Body of pancreas (tissue), 4 donors: Measurements from ENCODE around the gene ARID5B. TPM values are rescaled to one million over a fixed set of nuclear protein-coding genes. Genes with fewer than 3 reads are reported as not detected.

ENCODE experiments used
- ATAC-seq: fragments of 150-250 bp; one replicate; pipeline ENCODE4 v1.9.1; 2016
- DNase-seq, 4 donors: peaks; one replicate each; pipeline ENCODE4 v3.0.0-alpha.2; 2019
- H3K27ac ChIP-seq, 4 donors: fragments of 200-600 bp; sonication (generic); 1 replicate in 3 of 4; 2 replicates in 1 of 4; pipeline versions ENCODE4 v1.5.1 to v1.6.1; 2016 to 2019; ENCODE audit warnings: mild to moderate bottlenecking in 1 of 4, mixed read lengths in 1 of 4, moderate library complexity in 1 of 4
- H3K27me3 ChIP-seq, 2 donors: fragments of 200-600 bp; sonication (generic); one replicate each; pipeline ENCODE4 v1.6.0; 2016; ENCODE audit warnings: mild to moderate bottlenecking in 1 of 2
- H3K36me3 ChIP-seq, 2 donors: fragments of 200-600 bp; sonication (generic); replicated peaks in 1 of 2; 2 replicates each; pipeline ENCODE4 v1.5.1; 2016; ENCODE audit warnings: low read depth in 2 of 2; ENCODE audit not compliant: insufficient read depth in 1 of 2
- H3K4me1 ChIP-seq: fragments of 200-600 bp; sonication (generic); one replicate; pipeline ENCODE4 v1.6.0; 2016
- H3K4me3 ChIP-seq, 2 donors: fragments of 200-600 bp; sonication (generic); 1 replicate in 1 of 2; 2 replicates in 1 of 2; pipeline ENCODE4 v1.5.1; 2016 to 2019
- H3K9me3 ChIP-seq, 3 donors: fragments of 200-600 bp; sonication (generic); 1 replicate in 2 of 3; 2 replicates in 1 of 3; pipeline ENCODE4 v1.5.1; 2016
- CTCF ChIP-seq, 7 experiments: fragments of 450-650 bp in 4 of 7; fragments of 200-600 bp in 3 of 7; sonication (generic) in 3 of 7; IDR thresholded peaks; one replicate each; pipeline ENCODE4 v1.5.1; 2016 to 2019; ENCODE audit warnings: antibody characterized with exemption in 7 of 7
- POLR2A ChIP-seq, 3 donors: fragments of 450-650 bp; IDR thresholded peaks; one replicate each; pipeline ENCODE4 v1.6.1; 2016; ENCODE audit warnings: antibody characterized with exemption in 3 of 3, mild to moderate bottlenecking in 2 of 3
- WGBS, 2 donors: methylation state at CpG; one replicate each; pipeline ENCODE4 v1.1.5; 2017; 5-methylcytosine and 5-hydroxymethylcytosine counted together
- intact Hi-C: fragments of 100-400 bp; cut with DNase I; formaldehyde crosslinking; loops from one replicate; pipeline ENCODE4 v1.15.1; 2023
- total RNA-seq, 2 donors: library from RNA; depleted of rRNA; stranded (reverse); fragments of >200 nt; gene quantifications; one replicate each; pipeline ENCODE4 v1.1.0, GENCODE V29; 2016

ARID5B gene
- total RNA-seq, 2 donors from 2014 or later: 16.1 to 17.1 TPM

GRCh38 chr10:62112300-62112699 lies 210.8 kb downstream of the ARID5B start:
- Histone ChIP-seq H3K36me3 (no peaks in the 10 kb centered on the region), H3K4me1 (no peaks in the 10 kb centered on the region), H3K27ac (no peak overlapping the region), H3K4me3 (no peak overlapping the region), H3K9me3 (no peaks in the 10 kb centered on the region), H3K27me3 (no peaks in the 10 kb centered on the region)
- ATAC-seq (no peak), DNase-seq (no peak)
- no peak for TF ChIP-seq POLR2A (IDR thresholded peaks at IDR 0.05)
- no peak for TF ChIP-seq CTCF (IDR thresholded peaks at IDR 0.05)
- intact Hi-C loops: no loop called here

GRCh38 chr10:62112963-62113362 lies 211.5 kb downstream of the ARID5B start:
- WGBS, 2 donors: 57 to 59% methylated on average over 4 of the region's 4 CpGs

GRCh38 chr10:62113680-62114079 lies 212.2 kb downstream of the ARID5B start:
- Histone ChIP-seq H3K9me3 (no peaks in the 10 kb centered on the region), H3K4me1 (no peaks in the 10 kb centered on the region), H3K27ac (no peak overlapping the region), H3K27me3 (no peaks in the 10 kb centered on the region), H3K4me3 (no peak overlapping the region), H3K36me3 (no peaks in the 10 kb centered on the region)
- intact Hi-C loops: no loop called here
- no peak for ATAC-seq
- DNase-seq: no peak
- no peak for TF ChIP-seq CTCF (IDR thresholded peaks at IDR 0.05)
- TF ChIP-seq POLR2A (IDR thresholded peaks at IDR 0.05): no peak
- 84 to 91% methylated on average over 4 of the region's 4 CpGs for WGBS, 2 donors

More at GRCh38 chr10:62112963-62113362, 211.5 kb downstream of the ARID5B start:
- no peak overlapping the region for H3K4me3 ChIP-seq
- H3K27ac ChIP-seq: no peak overlapping the region
- intact Hi-C loops: no loop called here
- no peak for TF ChIP-seq CTCF (IDR thresholded peaks at IDR 0.05)
- TF ChIP-seq POLR2A (IDR thresholded peaks at IDR 0.05): no peak
- ATAC-seq: no peak
- H3K4me1 ChIP-seq: no peaks in the 10 kb centered on the region
- no peaks in the 10 kb centered on the region for H3K9me3 ChIP-seq
- DNase-seq: no peak
- H3K36me3 ChIP-seq: no peaks in the 10 kb centered on the region
- H3K27me3 ChIP-seq: no peaks in the 10 kb centered on the region

- intact Hi-C loops: no loop called here
- Histone ChIP-seq H3K27ac (no peak overlapping the region), H3K27me3 (no peaks in the 10 kb centered on the region), H3K9me3 (no peaks in the 10 kb centered on the region), H3K4me1 (no peaks in the 10 kb centered on the region), H3K4me3 (no peak overlapping the region), H3K36me3 (no peaks in the 10 kb centered on the region)
- WGBS, 2 donors: 83 to 93% methylated on average over 4 of the region's 4 CpGs
- ATAC-seq: no peak
- TF ChIP-seq POLR2A (IDR thresholded peaks at IDR 0.05) (no peak), CTCF (IDR thresholded peaks at IDR 0.05) (no peak)
- no peak for DNase-seq
These were observed 213.8 kb downstream of the ARID5B start for GRCh38 chr10:62115321-62115720.

GRCh38 chr10:62115842-62116241 lies 214.3 kb downstream of the ARID5B start:
- H3K27ac ChIP-seq: no peak overlapping the region
- H3K36me3 ChIP-seq: no peaks in the 10 kb centered on the region
- intact Hi-C loops: no loop called here
- no peak for TF ChIP-seq POLR2A (IDR thresholded peaks at IDR 0.05)
- TF ChIP-seq CTCF (IDR thresholded peaks at IDR 0.05): no peak
- no peak overlapping the region for H3K4me3 ChIP-seq
- no peaks in the 10 kb centered on the region for H3K4me1 ChIP-seq
- DNase-seq (no peak), ATAC-seq (no peak)
- no peaks in the 10 kb centered on the region for H3K9me3 ChIP-seq
- 91 to 92% methylated on average over 5 of the region's 5 CpGs for WGBS, 2 donors
- H3K27me3 ChIP-seq: no peaks in the 10 kb centered on the region
